Measurements from ENCODE around the gene NR0B1. TPM values are rescaled to one million over a fixed set of nuclear protein-coding genes. Genes with fewer than 3 reads are reported as not detected.

Gene NR0B1
- total and polyA plus RNA-seq, 2 of the 4 experiments (the other 2 are of a cell fraction): not detected

DNA sequence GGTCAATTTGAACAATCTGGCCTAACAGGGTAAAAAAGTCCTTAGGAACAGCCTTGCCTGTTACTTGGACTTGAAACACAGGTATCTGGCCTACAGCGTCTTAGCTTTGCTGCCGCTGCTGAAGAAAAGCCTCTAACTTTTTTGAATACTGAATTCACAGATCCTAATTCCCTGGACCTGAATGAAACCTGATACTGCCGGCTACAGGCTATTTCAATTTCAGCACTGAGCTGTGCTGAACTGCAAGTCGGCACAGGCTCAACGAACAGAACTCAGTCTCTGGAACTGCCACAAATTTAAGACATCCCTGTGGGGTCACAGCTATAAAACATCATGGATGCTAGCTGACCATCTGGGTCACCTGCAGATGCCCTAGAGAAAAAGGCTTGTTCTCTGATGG is 7.2 kb downstream of the NR0B1 start:
- H2AK9ac ChIP-seq (replicated peaks; ENCODE audit: low read depth, low read length, poor library complexity): no peak overlapping the region
- DNase-seq: peak; percentile 43
- no peaks in the 10 kb centered on the region for H3K79me1 ChIP-seq (ENCODE audit: low read depth in 1 of 2, low read length in 2 of 2)
- no peak overlapping the region for H3K4ac ChIP-seq (ENCODE audit: low read depth, low read length)
- H3K18ac ChIP-seq (ENCODE audit: low read depth, low read length): no peak overlapping the region
- BruUV-seq (replicated peaks): no TSS peak
- no peaks in the 10 kb centered on the region for H3K9me3 ChIP-seq (ENCODE audit: control insufficient read depth, insufficient read depth, low read length)
- no peak overlapping the region for H3K9ac ChIP-seq (ENCODE audit: low read depth, low read length)
- H4K8ac ChIP-seq (ENCODE audit: low read depth in 2 of 2, low read length in 2 of 2): no peak overlapping the region
- H3K56ac ChIP-seq (ENCODE audit: extremely low read depth, insufficient read depth, low read length): no peak overlapping the region
- ChIA-PET POLR2A (ENCODE audit: unreplicated experiment) (no interaction called here), CTCF (interaction anchor here (0.6 kb wide), 1 partner anchor 76 kb away, joined by 11 read pairs; no protein-coding TSS in a partner anchor)
- no peaks in the 10 kb centered on the region for H3K36me3 ChIP-seq (ENCODE audit: control insufficient read depth, insufficient read depth, low read length)
- H3K27ac ChIP-seq (ENCODE audit: insufficient read depth, low read length): no peak overlapping the region
- no peak overlapping the region for H4K91ac ChIP-seq (ENCODE audit: insufficient read depth, low read depth, low read length)
- no peak overlapping the region for H3K4me3 ChIP-seq (ENCODE audit: insufficient read depth, low read depth, low read length)
- no peak overlapping the region for H3K23ac ChIP-seq (ENCODE audit: low read depth, low read length)
- H2BK5ac ChIP-seq (ENCODE audit: low read depth, low read length, poor library complexity, severe bottlenecking): no peak overlapping the region
- H2BK20ac ChIP-seq (ENCODE audit: low read depth, low read length): no peak overlapping the region
- H2AFZ ChIP-seq (replicated peaks; ENCODE audit: low read length, poor library complexity): no peak overlapping the region
- no peak overlapping the region for H4K5ac ChIP-seq (ENCODE audit: low read depth, low read length)
- in situ Hi-C loops (cut with MboI; ENCODE audit: low sequenced_read_pairs) (no loop called here), intact Hi-C loops (cut with micrococcal nuclease) (no loop called here), dilution Hi-C loops (cut with HindIII; ENCODE audit: low sequenced_read_pairs, unreplicated experiment) (no loop called here)
- no peaks in the 10 kb centered on the region for H4K20me1 ChIP-seq (ENCODE audit: insufficient read depth, low read length)
- H3K9me1 ChIP-seq (ENCODE audit: insufficient read depth, low read length): no peaks in the 10 kb centered on the region
- H2BK120ac ChIP-seq (ENCODE audit: low read depth, low read length): no peak overlapping the region
- H2BK15ac ChIP-seq (ENCODE audit: low read depth, low read length): no peak overlapping the region
- TF ChIP-seq CEBPB (IDR thresholded peaks at IDR 0.05; ENCODE audit: low read depth, low read length) (no peak), SMC3 (IDR thresholded peaks at IDR 0.05; ENCODE audit: low read depth, low read length) (no peak), CHD1 (IDR thresholded peaks at IDR 0.05; ENCODE audit: low read depth, low read length) (no peak), RAD21 (IDR thresholded peaks at IDR 0.05; ENCODE audit: low read length) (no peak), MAFK (IDR thresholded peaks at IDR 0.05; ENCODE audit: low read depth, low read length) (no peak), POLR2A (IDR thresholded peaks at IDR 0.05; ENCODE audit: low read depth, low read length) (no peak), RFX5 (IDR thresholded peaks at IDR 0.05; ENCODE audit: low read depth, low read length) (no peak), FOS (IDR thresholded peaks at IDR 0.05; ENCODE audit: low read depth, low read length) (no peak), MXI1 (IDR thresholded peaks at IDR 0.05; ENCODE audit: borderline replicate concordance, low read depth, low read length) (no peak), BHLHE40 (IDR thresholded peaks at IDR 0.05; ENCODE audit: low read depth, low read length) (no peak), RCOR1 (IDR thresholded peaks at IDR 0.05; ENCODE audit: insufficient replicate concordance, low read length) (no peak), NFE2L2 (IDR thresholded peaks at IDR 0.05; ENCODE audit: low read depth, low read length) (no peak)
- TF ChIP-seq, protein P1, sequence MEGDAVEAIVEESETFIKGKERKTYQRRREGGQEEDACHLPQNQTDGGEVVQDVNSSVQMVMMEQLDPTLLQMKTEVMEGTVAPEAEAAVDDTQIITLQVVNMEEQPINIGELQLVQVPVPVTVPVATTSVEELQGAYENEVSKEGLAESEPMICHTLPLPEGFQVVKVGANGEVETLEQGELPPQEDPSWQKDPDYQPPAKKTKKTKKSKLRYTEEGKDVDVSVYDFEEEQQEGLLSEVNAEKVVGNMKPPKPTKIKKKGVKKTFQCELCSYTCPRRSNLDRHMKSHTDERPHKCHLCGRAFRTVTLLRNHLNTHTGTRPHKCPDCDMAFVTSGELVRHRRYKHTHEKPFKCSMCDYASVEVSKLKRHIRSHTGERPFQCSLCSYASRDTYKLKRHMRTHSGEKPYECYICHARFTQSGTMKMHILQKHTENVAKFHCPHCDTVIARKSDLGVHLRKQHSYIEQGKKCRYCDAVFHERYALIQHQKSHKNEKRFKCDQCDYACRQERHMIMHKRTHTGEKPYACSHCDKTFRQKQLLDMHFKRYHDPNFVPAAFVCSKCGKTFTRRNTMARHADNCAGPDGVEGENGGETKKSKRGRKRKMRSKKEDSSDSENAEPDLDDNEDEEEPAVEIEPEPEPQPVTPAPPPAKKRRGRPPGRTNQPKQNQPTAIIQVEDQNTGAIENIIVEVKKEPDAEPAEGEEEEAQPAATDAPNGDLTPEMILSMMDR (conservative IDR thresholded peaks at IDR 0.05; ENCODE audit: low read depth, low read length): no peak
- TF ChIP-seq, protein P2, sequence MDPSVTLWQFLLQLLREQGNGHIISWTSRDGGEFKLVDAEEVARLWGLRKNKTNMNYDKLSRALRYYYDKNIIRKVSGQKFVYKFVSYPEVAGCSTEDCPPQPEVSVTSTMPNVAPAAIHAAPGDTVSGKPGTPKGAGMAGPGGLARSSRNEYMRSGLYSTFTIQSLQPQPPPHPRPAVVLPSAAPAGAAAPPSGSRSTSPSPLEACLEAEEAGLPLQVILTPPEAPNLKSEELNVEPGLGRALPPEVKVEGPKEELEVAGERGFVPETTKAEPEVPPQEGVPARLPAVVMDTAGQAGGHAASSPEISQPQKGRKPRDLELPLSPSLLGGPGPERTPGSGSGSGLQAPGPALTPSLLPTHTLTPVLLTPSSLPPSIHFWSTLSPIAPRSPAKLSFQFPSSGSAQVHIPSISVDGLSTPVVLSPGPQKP (IDR thresholded peaks at IDR 0.05; ENCODE audit: borderline replicate concordance, low read depth, low read length): no peak
- TF ChIP-seq, protein P3, sequence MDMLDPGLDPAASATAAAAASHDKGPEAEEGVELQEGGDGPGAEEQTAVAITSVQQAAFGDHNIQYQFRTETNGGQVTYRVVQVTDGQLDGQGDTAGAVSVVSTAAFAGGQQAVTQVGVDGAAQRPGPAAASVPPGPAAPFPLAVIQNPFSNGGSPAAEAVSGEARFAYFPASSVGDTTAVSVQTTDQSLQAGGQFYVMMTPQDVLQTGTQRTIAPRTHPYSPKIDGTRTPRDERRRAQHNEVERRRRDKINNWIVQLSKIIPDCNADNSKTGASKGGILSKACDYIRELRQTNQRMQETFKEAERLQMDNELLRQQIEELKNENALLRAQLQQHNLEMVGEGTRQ (IDR thresholded peaks at IDR 0.05; ENCODE audit: low read depth, low read length): no peak
- no peak overlapping the region; the same call in 1 of the 2 replicates for H3K4me2 ChIP-seq (ENCODE audit: low read depth, low read length)
- H2AK5ac ChIP-seq (ENCODE audit: low read depth, low read length): no peak overlapping the region
- no peaks in the 10 kb centered on the region for H3K4me1 ChIP-seq (ENCODE audit: control insufficient read depth, insufficient read depth, low read length)
- whole genome bisulfite sequencing, 2 experiments (ENCODE audit: extremely low coverage in 2 of 2, insufficient read length in 1 of 2): 21% methylated on average over 3 of the region's 5 CpGs; no CpG with 5 or more reads in 1 of the 2 experiments
- no peak overlapping the region for H3K14ac ChIP-seq (replicated peaks; ENCODE audit: low read depth, low read length)
- H3K27me3 ChIP-seq (ENCODE audit: control insufficient read depth, insufficient read depth, low read length): no peaks in the 10 kb centered on the region; the same call in 1 of the 2 replicates
- ATAC-seq (ENCODE audit: low read depth): peak; percentile 59
